GM04504 (cell line): ENCODE data around the gene WDR7.

ENCODE experiments used
- DNase-seq: peaks from one replicate; pipeline ENCODE4 v3.0.0-alpha.2; 2012; ENCODE audit warnings: low read depth

Gene WDR7

DNA sequence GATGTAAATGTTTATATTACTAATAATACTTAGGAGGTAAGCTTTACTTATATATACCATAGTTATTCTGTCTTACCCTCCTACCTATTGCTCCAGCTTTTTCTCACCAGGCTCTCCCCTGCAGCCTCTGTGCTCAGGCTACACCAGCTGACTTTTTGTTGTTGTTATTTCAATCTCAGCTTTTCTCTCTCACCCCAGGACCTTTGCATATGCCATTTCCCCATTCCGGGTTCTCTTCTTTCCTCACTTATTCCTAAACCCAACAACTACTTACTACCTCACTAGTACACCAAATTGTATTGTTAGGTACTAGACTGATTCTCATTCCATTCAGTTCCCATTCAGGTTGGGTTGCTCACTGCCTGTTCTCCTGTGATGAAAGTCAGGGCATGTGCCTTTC, 339.5 kb downstream of the WDR7 start:
- DNase-seq = no peak

- no peak for DNase-seq
These were observed 341.6 kb downstream of the WDR7 start for GRCh38 chr18:56992777-56993176.

DNA sequence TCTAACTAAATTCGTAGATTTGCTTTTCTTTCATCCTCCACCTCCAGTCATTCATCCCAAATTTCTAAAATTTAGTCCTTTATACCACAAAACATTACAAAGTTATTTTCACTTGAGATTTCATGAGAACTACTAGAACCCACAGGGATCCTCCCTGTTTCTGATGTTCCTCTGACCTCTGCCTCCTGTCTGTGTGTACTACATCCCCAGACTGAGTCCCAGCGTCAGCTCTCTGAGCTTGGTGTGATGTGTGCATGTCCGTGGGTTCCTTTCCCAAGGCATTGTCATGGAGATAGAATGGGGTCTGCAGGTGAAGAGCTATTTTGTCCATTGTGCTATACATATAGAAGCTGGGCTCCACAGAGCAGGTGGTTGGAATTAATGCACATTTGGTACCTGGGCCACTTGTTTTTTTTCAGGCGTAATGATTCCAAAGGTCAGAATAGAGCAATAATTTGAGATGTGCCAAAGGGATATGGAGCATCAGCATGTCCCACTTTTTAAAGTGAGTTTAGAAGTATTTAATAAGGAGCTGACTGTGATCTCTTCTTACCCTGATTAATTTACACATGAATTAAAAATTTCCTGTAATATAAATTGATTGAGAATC, 344.5 kb downstream of the WDR7 start:
- DNase-seq = no peak

GRCh38 chr18:56997200-56997599, 346.0 kb downstream of the WDR7 start:
- no peak for DNase-seq

DNA sequence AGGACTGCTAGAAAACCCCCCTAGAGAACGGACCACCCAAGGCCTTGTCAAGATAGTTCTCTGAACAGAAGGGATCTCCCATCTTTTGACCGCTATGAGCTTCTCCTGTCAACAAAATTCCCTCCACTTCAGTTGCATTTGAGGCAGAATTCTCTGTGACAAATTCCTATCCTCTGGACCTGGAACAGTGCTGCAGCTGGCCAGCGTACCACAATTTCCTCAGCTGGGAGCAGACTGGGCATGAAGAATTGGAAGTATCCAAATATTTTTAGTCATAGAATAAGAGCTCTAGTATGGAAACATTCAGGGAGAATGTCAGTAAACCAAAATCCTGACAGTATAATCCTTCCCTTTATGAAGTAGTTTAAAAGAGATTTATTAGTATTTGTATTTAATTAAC, 348.7 kb downstream of the WDR7 start:
- DNase-seq = no peak

DNA sequence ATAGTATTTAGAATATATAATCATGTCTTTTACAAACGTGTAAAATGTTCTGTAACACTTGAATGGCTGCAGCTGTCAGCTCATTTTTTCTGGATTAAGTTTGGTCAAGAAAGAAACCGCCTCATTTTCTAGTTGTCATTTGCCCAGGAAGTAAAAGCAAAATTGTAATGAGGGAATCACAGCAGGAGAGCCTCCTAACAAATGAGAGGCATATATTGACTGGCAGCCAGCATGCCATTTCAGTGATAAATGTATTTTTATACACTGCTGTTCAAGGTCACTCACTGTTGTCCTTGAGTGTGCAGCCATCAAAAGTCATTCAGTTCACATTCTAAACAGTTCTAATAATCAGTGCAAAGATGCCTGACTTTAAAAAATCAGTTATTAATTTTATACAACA, 351.5 kb downstream of the WDR7 start:
- no peak for DNase-seq

GRCh38 chr18:57003342-57003741, 352.2 kb downstream of the WDR7 start:
- DNase-seq = no peak

DNA sequence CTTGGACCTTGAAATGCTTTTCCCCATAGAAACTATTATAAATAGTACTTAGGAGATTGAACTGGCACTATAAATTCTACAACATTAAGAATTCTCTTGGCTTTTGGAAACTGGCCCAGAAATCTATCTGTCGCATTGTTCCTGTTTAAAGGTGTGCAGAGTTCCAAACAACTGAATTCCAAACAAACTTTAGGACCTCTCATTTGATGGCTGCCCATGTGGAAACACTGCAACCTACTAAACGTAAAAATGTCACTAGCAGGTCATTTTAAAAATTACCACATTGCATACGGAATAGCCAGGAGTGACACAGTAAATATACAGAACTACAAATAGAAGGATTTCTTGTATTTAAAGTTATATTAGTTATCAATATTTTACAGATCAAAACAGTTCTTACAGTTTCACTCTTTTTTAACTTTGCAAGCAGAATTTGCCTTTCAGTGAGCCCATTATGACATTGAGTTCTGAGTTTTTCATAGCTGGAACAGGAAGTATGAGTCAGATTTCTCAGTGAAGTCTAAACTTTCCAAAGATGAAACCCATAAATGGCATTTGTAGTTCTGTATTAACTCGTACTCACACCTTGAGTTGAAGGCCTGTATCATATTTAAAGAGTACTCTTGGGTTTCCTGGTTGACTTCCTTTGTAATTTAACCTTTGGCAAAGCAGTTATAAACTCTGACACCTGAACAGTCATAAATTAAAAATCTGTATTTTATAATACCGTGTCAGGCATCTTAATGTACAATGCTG, 353.4 kb downstream of the WDR7 start:
- no peak for DNase-seq

GRCh38 chr18:57008001-57008686, 357.0 kb downstream of the WDR7 start:
- no peak for DNase-seq

GRCh38 chr18:57009844-57010243, 358.7 kb downstream of the WDR7 start:
- no peak for DNase-seq

DNA sequence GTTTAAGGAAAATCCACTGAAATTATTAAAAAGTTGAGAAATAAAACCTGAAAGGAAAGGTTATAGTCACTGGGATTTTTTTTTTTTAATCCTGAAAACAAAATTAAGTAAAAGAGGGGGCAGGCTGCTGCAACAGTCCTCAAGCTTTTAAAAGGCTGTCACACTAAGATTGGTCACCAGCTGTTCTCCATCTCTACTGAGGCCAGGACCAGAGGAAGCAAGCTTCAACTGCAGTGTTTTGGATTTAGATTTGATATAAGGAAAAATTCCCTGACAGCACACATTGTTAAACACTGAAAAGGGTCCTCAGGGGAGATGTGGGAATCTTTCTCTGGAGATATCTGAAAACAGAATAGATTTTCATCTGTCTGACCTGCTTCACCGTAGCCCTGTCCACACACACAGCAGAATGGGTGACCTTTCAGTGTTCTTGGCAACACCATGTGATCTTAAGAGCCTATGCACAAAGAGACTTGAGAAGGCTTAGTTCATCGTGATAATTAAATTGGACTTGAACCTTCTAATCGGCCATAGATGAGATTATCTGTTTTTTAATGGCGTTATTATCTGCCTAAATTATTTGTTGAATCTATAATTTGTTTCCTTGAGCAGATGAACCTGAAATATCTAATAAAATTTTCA, 363.7 kb downstream of the WDR7 start:
- DNase-seq = no peak

GRCh38 chr18:57015451-57015850, 364.3 kb downstream of the WDR7 start:
- DNase-seq = no peak

DNA sequence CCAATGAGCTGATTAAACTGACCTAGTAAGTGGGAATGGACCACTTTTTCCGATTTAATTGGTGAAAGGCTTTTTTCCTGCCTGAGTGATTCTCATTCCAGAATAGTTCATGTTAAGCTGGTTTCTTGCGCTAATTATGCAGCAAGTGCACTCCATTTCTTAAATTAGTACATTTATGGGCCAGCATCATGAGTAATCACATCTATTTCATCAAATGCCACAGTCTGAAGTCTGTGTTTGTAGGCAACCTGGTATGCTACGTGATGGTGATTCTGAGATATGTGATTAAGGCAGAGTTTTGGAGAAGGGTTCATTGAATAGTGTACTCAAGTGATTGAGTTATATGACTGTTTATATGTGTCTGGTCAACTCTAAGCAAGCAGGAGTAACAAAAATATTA, 367.7 kb downstream of the WDR7 start:
- no peak for DNase-seq

GRCh38 chr18:57022716-57023115, 371.6 kb downstream of the WDR7 start:
- no peak for DNase-seq

DNA sequence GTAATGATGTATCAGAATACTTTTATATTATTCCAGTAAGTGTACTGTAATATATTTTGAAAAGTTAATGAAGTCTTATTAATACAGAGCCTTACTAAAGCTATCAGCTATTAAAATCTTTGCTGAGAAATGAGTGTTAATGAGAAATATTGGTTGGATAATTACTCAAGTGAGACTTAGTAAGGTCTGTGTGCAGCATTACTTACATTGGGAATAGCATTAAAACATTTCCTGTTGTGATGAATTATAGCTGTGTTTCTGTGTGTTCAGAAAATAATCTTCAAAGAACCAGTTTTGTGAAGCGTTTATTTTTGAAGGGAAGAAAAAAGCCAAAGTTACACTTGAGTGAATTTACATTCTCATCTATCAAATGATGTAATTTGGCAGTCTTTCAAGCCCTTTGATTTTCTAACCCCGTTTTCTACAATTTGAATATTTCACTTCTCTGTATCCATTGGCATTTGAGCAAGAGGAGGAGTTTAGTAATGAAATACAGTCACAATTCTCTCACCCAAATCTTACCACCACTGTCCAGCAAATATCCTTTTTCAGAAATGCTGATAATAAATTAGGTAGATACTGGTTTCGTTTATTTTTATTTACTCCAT, 372.2 kb downstream of the WDR7 start:
- no peak for DNase-seq

DNA sequence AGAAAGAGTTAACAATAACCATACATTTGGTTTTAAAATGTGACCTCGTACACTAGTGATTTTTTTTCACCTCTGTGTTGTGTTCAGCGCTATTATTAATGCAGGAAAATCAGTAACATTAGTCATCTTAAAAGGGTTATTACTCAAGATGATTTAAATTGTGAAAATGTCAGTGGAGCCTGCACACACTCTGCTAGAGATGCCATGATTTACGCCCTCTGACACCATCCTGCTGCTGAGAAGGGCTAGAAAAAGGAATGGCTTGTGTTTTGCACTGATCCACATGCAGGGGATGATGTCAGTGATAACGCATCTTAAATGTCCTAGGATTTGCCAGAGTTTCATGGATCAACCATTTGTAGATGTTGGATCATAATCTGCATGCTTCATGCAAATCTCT, 374.4 kb downstream of the WDR7 start:
- DNase-seq = peak; percentile 32

DNA sequence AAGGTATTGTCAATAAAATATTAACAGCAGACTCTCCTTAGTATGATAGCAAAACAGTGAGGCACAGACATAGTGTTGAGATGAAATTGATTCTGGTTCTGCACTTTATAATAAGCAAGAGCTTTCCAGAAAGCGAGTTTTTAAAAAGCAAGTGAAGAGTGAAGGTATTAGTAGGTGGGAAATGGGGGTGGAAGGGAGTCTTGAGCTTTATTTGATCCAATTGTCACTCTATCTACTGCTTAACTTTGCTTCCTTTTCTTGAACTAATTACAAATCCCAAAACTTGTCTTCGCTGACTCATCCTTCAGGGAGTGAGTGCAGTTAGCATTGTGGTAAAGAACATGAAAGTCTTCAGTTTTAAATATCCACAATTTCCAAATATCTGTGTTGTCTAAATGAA, 375.2 kb downstream of the WDR7 start:
- DNase-seq = no peak

DNA sequence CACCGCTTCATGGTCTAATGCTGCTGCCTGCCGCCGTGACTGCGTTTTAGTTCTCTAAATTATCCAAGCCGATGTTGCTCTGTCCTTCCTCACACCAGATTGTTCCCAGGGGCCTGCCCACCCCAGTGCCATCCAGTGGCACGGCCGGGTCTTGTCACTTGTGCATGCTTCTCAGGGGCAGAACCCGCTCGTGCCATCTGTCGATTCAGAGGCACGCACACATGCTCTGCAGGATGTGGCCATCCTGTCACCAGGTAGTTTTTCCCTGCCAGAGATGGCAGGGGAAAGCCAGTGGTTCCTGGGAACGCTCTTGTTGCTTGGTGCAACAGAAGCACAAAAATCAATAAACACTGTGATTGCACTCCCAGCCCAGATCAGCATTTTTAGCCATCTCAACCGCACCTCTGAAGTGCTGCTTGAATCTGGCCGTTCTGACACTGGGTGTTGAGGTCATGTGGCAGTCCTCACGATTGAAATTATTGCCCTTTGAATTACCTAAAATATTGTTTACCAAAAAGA, 376.1 kb downstream of the WDR7 start:
- no peak for DNase-seq

DNA sequence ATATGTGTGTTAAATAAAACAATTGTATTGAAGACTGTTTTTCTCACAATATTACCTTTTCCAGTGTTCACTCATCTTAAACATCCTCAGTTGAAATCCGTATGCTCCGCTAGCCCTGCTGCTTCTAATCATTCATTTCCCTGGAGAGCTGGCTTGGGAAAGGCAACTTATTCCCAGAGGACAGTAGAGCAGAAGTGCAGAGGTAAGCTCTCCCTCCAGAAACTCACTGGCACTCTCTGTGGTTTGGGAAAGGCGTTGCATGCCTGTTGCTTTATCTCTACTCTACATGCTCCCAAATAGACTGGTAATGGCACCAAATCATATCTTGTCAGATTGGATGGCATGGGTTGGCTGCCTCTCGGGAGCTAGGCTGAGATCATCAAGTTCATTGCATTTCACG, 378.6 kb downstream of the WDR7 start:
- DNase-seq = no peak

GRCh38 chr18:57030417-57030816, 379.3 kb downstream of the WDR7 start:
- no peak for DNase-seq

GRCh38 chr18:57035590-57035989, 384.4 kb downstream of the WDR7 start:
- DNase-seq = no peak

- no peak for DNase-seq
These were observed 387.2 kb downstream of the WDR7 start for GRCh38 chr18:57038395-57038794.
